Glutamatergic neuron (in vitro differentiated cells): ENCODE results near the gene SPSB2. TPM values are rescaled to one million over a fixed set of nuclear protein-coding genes. Genes with fewer than 3 reads are reported as not detected.
"Not testable (repeated sequence)": the region's sequence is repeated elsewhere in the genome, so short reads cannot be mapped to it uniquely, and the experiment has no call there.

Experiments
- DNase-seq: peaks from one replicate; pipeline ENCODE4 v3.0.0; 2022
- H3K27ac Mint-ChIP-seq: one replicate; pipeline ENCODE4 v1.8.0; 2020; ENCODE audit warnings: mild to moderate bottlenecking, mixed read lengths, inconsistent platforms; ENCODE audit not compliant: unreplicated experiment
- H3K27me3 Mint-ChIP-seq: one replicate; pipeline ENCODE4 v1.8.0; 2020; ENCODE audit warnings: mild to moderate bottlenecking, moderate library complexity, mixed read lengths, inconsistent platforms; ENCODE audit not compliant: unreplicated experiment
- H3K36me3 Mint-ChIP-seq: one replicate; pipeline ENCODE4 v1.8.0; 2020; ENCODE audit warnings: mild to moderate bottlenecking, mixed read lengths, inconsistent platforms; ENCODE audit not compliant: unreplicated experiment
- H3K4me1 Mint-ChIP-seq: one replicate; pipeline ENCODE4 v1.8.0; 2020; ENCODE audit warnings: mild to moderate bottlenecking, low read depth, mixed read lengths, inconsistent platforms; ENCODE audit not compliant: unreplicated experiment
- H3K4me3 Mint-ChIP-seq: one replicate; pipeline ENCODE4 v1.8.0; 2020; ENCODE audit warnings: mild to moderate bottlenecking, mixed read lengths, inconsistent platforms; ENCODE audit not compliant: unreplicated experiment
- H3K9me3 Mint-ChIP-seq: one replicate; pipeline ENCODE4 v1.8.0; 2020; ENCODE audit warnings: mild to moderate bottlenecking, moderate library complexity, mixed read lengths, inconsistent platforms; ENCODE audit not compliant: unreplicated experiment
- CTCF ChIP-seq: fragments of 200-600 bp; sonication (generic); IDR thresholded peaks from one replicate; pipeline ENCODE4 v1.5.0; 2021; ENCODE audit not compliant: partially characterized antibody, unreplicated experiment
- total RNA-seq: library from RNA; stranded (reverse); fragmentation: NEBNext Ultra II Directional; extraction: Animal tissue kit (Norgen Biotek cat#: 25700); gene quantifications from one replicate; pipeline ENCODE4 v1.2.1, GENCODE V29; 2021; ENCODE audit not compliant: unreplicated experiment

Gene SPSB2
- total RNA-seq, 1 donor from 2014 or later: 4.3 TPM

- H3K4me3 Mint-ChIP-seq: peak overlapping the region; percentile 86
- H3K27me3 Mint-ChIP-seq: peaks cover 9% of the 10 kb centered on the region
- H3K4me1 Mint-ChIP-seq: no peaks in the 10 kb centered on the region
- peak overlapping the region; percentile 95 for H3K27ac Mint-ChIP-seq
- TF ChIP-seq CTCF: peak; percentile 78
- peak; percentile 100 for DNase-seq
- H3K36me3 Mint-ChIP-seq: no peaks in the 10 kb centered on the region
- H3K9me3 Mint-ChIP-seq: peaks cover 4% of the 10 kb centered on the region
These were observed 17.9 kb upstream of the SPSB2 start for GRCh38 chr12:6890789-6891645.

GRCh38 chr12:6889775-6890573 lies 16.9 kb upstream of the SPSB2 start:
- not testable (repeated sequence) for H3K36me3 Mint-ChIP-seq, DNase-seq, H3K4me1 Mint-ChIP-seq, H3K9me3 Mint-ChIP-seq, H3K27me3 Mint-ChIP-seq
- Mint-ChIP-seq H3K4me3 (peak overlapping the region; percentile 86), H3K27ac (peak overlapping the region; percentile 95)

- not testable (repeated sequence) for H3K9me3 Mint-ChIP-seq, H3K36me3 Mint-ChIP-seq, H3K4me1 Mint-ChIP-seq, H3K4me3 Mint-ChIP-seq, H3K27me3 Mint-ChIP-seq, DNase-seq, H3K27ac Mint-ChIP-seq
These were observed 15.7 kb upstream of the SPSB2 start for GRCh38 chr12:6888794-6889193.

GRCh38 chr12:6888360-6888759 lies 15.3 kb upstream of the SPSB2 start:
- Mint-ChIP-seq H3K9me3 (peaks cover 7% of the 10 kb centered on the region), H3K27ac (no peak overlapping the region), H3K4me1 (peaks cover 4% of the 10 kb centered on the region), H3K4me3 (no peak overlapping the region), H3K36me3 (no peaks in the 10 kb centered on the region), H3K27me3 (peaks cover 8% of the 10 kb centered on the region)
- DNase-seq: no peak
- no peak for TF ChIP-seq CTCF

GRCh38 chr12:6887460-6887859 lies 14.4 kb upstream of the SPSB2 start:
- H3K27ac Mint-ChIP-seq: no peak overlapping the region
- H3K27me3 Mint-ChIP-seq: peaks cover 8% of the 10 kb centered on the region
- no peak overlapping the region for H3K4me3 Mint-ChIP-seq
- peaks cover 4% of the 10 kb centered on the region for H3K4me1 Mint-ChIP-seq
- no peaks in the 10 kb centered on the region for H3K36me3 Mint-ChIP-seq
- H3K9me3 Mint-ChIP-seq: peaks cover 7% of the 10 kb centered on the region
- no peak for DNase-seq
- no peak for TF ChIP-seq CTCF

GRCh38 chr12:6886206-6886999 lies 13.3 kb upstream of the SPSB2 start:
- not testable (repeated sequence) for H3K27me3 Mint-ChIP-seq, DNase-seq, H3K36me3 Mint-ChIP-seq, H3K9me3 Mint-ChIP-seq, H3K4me1 Mint-ChIP-seq
- Mint-ChIP-seq H3K4me3 (peak overlapping the region; percentile 41), H3K27ac (peak overlapping the region; percentile 91)
